OCI-LY1 (cell line): ENCODE measurements around the gene AXDND1.

Source experiments
- EZH2 ChIP-seq: fragments of 200-600 bp; sonication (generic), shearing (Covaris generic); IDR thresholded peaks from 2 replicates; pipeline ENCODE4 v1.8.0; 2017; ENCODE audit warnings: borderline replicate concordance, mixed run types, mild to moderate bottlenecking, antibody characterized with exemption, low read length, moderate library complexity, mixed read lengths
- TF ChIP-seq, protein P1 (sequence below): fragments of 200-600 bp; sonication (generic), shearing (Covaris generic); IDR thresholded peaks from 2 replicates; pipeline ENCODE4 v1.5.1; 2017; ENCODE audit warnings: mild to moderate bottlenecking, antibody characterized with exemption, low read length, moderate library complexity, mixed read lengths

DNA sequence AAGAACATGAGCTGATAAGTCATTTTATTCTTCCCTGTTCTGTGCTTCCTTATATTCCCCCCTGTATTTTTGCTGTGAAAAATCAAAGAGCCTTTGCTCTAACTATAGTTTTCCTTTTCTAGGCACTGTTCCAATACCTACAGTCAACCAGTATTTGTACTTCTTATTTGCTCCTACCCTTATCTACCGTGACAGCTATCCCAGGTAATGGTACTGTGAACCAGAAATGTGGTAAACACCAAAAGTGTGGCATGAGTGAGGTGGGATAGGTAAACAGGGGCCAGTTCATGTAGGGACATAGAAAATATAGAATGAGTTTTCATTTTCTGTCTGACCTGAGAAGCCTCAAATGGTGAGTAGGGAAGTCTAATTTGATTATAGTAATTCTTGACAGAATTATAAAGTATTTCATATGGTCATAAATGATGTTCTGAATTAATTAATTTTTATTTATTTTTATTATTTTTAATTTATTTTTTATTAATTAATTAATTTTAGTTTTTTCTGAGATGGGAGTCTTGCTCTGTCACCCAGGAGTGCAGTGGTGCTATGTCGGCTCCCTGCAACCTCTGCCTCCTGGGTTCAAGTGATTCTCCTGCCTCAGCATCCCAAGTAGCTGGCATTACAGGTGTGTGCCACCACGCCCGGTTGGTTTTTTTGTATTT is 22.9 kb upstream of the AXDND1 start:
- TF ChIP-seq, protein P1, sequence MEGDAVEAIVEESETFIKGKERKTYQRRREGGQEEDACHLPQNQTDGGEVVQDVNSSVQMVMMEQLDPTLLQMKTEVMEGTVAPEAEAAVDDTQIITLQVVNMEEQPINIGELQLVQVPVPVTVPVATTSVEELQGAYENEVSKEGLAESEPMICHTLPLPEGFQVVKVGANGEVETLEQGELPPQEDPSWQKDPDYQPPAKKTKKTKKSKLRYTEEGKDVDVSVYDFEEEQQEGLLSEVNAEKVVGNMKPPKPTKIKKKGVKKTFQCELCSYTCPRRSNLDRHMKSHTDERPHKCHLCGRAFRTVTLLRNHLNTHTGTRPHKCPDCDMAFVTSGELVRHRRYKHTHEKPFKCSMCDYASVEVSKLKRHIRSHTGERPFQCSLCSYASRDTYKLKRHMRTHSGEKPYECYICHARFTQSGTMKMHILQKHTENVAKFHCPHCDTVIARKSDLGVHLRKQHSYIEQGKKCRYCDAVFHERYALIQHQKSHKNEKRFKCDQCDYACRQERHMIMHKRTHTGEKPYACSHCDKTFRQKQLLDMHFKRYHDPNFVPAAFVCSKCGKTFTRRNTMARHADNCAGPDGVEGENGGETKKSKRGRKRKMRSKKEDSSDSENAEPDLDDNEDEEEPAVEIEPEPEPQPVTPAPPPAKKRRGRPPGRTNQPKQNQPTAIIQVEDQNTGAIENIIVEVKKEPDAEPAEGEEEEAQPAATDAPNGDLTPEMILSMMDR, result no peak
- TF ChIP-seq EZH2, result no peak
